Measurements from ENCODE around the gene ELOVL1. TPM values are rescaled to one million over a fixed set of nuclear protein-coding genes. Genes with fewer than 3 reads are reported as not detected.

The ELOVL1 gene
- total RNA-seq, 2 experiments from 2014 or later, result 45.4 to 49.2 TPM

DNA sequence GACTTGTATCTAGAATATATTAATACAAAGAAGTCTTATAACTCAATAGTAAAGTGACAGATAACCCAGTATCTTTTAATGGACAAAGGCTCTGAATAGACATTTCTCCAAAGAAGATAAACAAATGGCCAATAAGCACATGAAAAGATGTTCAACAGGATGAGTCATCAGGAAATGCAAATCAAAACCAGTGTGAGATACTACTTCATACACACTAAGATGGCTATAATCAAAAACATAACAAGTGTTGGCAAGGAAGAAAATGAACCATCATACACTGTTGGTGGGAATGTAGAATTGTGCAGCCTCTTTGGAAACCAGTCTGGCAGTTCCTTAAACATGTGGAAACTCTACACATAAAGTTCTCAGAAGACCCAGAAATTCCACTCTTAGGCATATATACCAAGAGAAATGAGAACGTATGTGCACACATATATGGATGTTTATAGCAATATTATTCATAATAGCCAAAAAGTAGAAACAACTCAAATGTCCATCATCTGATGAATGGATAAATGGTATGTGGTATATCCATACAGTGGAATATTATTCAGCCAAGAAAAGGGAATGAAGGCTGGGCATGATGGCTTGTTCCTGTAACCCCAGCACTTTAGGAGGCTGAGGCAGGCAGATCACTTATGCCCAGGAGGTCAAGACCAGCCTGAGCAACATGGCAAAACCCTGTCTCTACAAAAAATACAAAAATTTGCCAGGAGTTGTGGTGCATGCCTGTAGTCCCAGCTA, 40.1 kb downstream of the ELOVL1 start:
- ChIA-PET POLR2A (no interaction called here), CTCF (no interaction called here)
- no peak for DNase-seq
- ATAC-seq, result no peak
- peaks cover 20% of the 10 kb centered on the region for H3K4me1 Mint-ChIP-seq (ENCODE audit: low read depth)
- H3K27ac Mint-ChIP-seq, result no peak overlapping the region
- no peaks in the 10 kb centered on the region for H3K27me3 Mint-ChIP-seq
- no peaks in the 10 kb centered on the region for H3K36me3 Mint-ChIP-seq (ENCODE audit: low read depth)
- H3K9me3 Mint-ChIP-seq, result peaks cover 22% of the 10 kb centered on the region
- TF ChIP-seq, protein P1, sequence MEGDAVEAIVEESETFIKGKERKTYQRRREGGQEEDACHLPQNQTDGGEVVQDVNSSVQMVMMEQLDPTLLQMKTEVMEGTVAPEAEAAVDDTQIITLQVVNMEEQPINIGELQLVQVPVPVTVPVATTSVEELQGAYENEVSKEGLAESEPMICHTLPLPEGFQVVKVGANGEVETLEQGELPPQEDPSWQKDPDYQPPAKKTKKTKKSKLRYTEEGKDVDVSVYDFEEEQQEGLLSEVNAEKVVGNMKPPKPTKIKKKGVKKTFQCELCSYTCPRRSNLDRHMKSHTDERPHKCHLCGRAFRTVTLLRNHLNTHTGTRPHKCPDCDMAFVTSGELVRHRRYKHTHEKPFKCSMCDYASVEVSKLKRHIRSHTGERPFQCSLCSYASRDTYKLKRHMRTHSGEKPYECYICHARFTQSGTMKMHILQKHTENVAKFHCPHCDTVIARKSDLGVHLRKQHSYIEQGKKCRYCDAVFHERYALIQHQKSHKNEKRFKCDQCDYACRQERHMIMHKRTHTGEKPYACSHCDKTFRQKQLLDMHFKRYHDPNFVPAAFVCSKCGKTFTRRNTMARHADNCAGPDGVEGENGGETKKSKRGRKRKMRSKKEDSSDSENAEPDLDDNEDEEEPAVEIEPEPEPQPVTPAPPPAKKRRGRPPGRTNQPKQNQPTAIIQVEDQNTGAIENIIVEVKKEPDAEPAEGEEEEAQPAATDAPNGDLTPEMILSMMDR (IDR thresholded peaks at IDR 0.05), result no peak
- no peak overlapping the region for H3K4me3 Mint-ChIP-seq
- intact Hi-C loops (cut with micrococcal nuclease), result no loop called here

DNA sequence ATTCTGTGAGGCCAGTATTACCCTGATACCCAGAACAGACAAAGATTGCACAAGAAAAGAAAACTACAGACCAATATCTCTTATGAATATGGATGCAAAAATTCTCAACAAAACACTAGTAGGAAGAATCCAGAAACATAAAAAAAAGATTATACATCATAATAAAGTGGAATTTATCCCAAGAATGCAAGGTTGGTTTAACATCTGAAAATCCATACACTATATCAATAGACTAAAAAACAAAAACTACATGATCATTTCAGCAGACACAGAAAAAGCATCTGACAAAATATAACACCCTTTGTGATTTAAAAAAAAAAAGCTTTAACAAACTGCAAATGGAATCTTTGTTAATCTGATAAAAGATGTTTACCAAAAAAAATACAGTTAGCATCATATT, 42.4 kb downstream of the ELOVL1 start:
- ChIA-PET CTCF (interaction anchor here (1.6 kb wide), 1 partner anchor 98 kb away, joined by 5 read pairs; no protein-coding TSS in a partner anchor), POLR2A (no interaction called here)
- Mint-ChIP-seq H3K9me3 (peaks cover 22% of the 10 kb centered on the region), H3K36me3 (ENCODE audit: low read depth) (no peaks in the 10 kb centered on the region), H3K27ac (no peak overlapping the region), H3K27me3 (no peaks in the 10 kb centered on the region), H3K4me3 (no peak overlapping the region), H3K4me1 (ENCODE audit: low read depth) (peaks cover 15% of the 10 kb centered on the region)
- TF ChIP-seq, protein P1 (IDR thresholded peaks at IDR 0.05), result no peak
- intact Hi-C loops (cut with micrococcal nuclease), result no loop called here
- DNase-seq (no peak), ATAC-seq (no peak)

DNA sequence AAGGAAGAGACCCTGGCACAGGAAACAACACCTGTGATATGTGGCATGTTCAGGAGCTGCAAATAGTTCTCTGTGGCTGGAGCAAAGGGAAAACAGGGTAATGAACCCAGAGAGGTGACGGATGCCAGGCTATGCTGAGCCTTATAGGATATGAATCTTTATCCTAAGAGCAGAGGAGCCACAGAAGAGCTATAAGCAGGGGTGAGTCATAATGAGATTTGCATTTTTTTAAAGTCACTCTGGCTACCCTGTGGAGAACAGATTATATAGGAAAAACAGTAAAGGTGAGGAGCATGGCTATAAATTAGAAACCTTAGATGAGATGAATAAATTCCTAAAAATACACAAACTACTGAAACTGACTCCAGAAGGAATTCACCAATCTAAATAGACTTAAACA, 43.0 kb downstream of the ELOVL1 start:
- TF ChIP-seq, protein P1 (IDR thresholded peaks at IDR 0.05), result no peak
- intact Hi-C loops (cut with micrococcal nuclease), result no loop called here
- Mint-ChIP-seq H3K27me3 (no peaks in the 10 kb centered on the region), H3K27ac (no peak overlapping the region), H3K36me3 (ENCODE audit: low read depth) (no peaks in the 10 kb centered on the region), H3K9me3 (peaks cover 22% of the 10 kb centered on the region), H3K4me3 (no peak overlapping the region), H3K4me1 (ENCODE audit: low read depth) (peaks cover 10% of the 10 kb centered on the region)
- ATAC-seq (no peak), DNase-seq (no peak)
- CTCF ChIA-PET, result interaction anchor here (1.6 kb wide), 1 partner anchor 98 kb away, joined by 5 read pairs; no protein-coding TSS in a partner anchor
- POLR2A ChIA-PET, result no interaction called here

DNA sequence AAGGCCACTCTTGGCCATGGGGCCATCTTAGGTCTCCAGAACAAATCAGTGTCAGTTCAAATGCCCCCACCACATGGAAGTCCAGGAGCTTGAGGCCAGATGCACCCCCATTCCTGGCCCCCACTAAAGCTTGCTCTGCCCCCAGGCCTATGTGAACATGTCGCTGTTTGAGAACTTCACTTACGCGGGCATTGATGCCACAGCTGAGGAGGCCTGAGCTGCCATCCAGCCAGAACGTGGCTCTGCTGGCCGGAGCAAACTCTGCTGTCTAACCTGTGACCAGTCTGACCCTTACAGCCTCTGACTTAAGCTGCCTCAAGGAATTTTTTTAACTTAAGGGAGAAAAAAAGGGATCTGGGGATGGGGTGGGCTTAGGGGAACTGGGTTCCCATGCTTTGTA, 45.3 kb downstream of the ELOVL1 start:
- H3K4me3 Mint-ChIP-seq, result no peak overlapping the region
- H3K9me3 Mint-ChIP-seq, result peaks cover 14% of the 10 kb centered on the region
- CTCF ChIA-PET, result interaction anchor here (0.9 kb wide), 1 partner anchor 92 kb away, joined by 4 read pairs; no protein-coding TSS in a partner anchor
- POLR2A ChIA-PET, result no interaction called here
- intact Hi-C loops (cut with micrococcal nuclease), result no loop called here
- DNase-seq (no peak), ATAC-seq (no peak)
- H3K27me3 Mint-ChIP-seq, result no peaks in the 10 kb centered on the region
- no peaks in the 10 kb centered on the region for H3K36me3 Mint-ChIP-seq (ENCODE audit: low read depth)
- TF ChIP-seq, protein P1 (IDR thresholded peaks at IDR 0.05), result no peak
- H3K4me1 Mint-ChIP-seq (ENCODE audit: low read depth), result peaks cover 7% of the 10 kb centered on the region
- no peak overlapping the region for H3K27ac Mint-ChIP-seq

DNA sequence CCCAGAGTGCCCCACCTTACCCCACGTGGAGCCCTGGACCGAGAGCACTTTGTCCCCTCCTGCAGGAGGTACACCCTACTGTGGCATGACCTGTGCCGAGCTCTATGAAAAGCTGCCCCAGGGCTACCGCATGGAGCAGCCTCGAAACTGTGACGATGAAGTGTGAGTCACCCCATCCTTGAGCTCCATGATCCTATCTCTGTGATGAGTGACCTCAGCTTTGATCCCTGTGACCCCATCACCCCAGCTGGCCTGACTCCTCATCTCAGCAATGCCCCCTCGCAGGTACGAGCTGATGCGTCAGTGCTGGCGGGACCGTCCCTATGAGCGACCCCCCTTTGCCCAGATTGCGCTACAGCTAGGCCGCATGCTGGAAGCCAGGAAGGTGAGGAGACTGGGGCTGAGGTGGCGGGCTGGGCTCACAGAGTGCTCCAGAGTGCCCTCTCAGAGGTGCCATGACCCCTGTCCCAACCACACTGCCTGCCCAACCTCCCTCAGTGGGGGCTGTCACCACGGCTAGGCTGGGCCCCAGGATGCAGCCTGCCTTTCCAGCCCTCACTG, 46.4 kb downstream of the ELOVL1 start:
- H3K36me3 Mint-ChIP-seq (ENCODE audit: low read depth), result no peaks in the 10 kb centered on the region
- no peak overlapping the region for H3K27ac Mint-ChIP-seq
- TF ChIP-seq, protein P1 (IDR thresholded peaks at IDR 0.05), result no peak
- ATAC-seq, result no peak
- H3K27me3 Mint-ChIP-seq, result no peaks in the 10 kb centered on the region
- intact Hi-C loops (cut with micrococcal nuclease), result no loop called here
- no peak for DNase-seq
- no peak overlapping the region for H3K4me3 Mint-ChIP-seq
- peaks cover 4% of the 10 kb centered on the region for H3K4me1 Mint-ChIP-seq (ENCODE audit: low read depth)
- CTCF ChIA-PET, result interaction anchor here (0.8 kb wide), 1 partner anchor 9 kb away, joined by 3 read pairs; no protein-coding TSS in a partner anchor
- H3K9me3 Mint-ChIP-seq, result peaks cover 14% of the 10 kb centered on the region
- POLR2A ChIA-PET, result no interaction called here
